Mesothelial cell of epicardium (in vitro differentiated cells): ENCODE data around the gene PCCA. TPM values are rescaled to one million over a fixed set of nuclear protein-coding genes. Genes with fewer than 3 reads are reported as not detected.

Experiments
- DNase-seq, 2 experiments: peaks; one replicate each; pipeline ENCODE4 v3.0.0; 2021; ENCODE audit warnings: low spot score in 2 of 2; ENCODE audit not compliant: unreplicated experiment in 2 of 2
- H3K27ac Mint-ChIP-seq: 2 replicates; pipeline ENCODE4 v1.8.0; 2021; ENCODE audit warnings: mixed read lengths
- H3K27me3 Mint-ChIP-seq: 2 replicates; pipeline ENCODE4 v1.8.0; 2021; ENCODE audit warnings: low read depth, mixed read lengths
- H3K36me3 Mint-ChIP-seq: 2 replicates; pipeline ENCODE4 v1.8.0; 2021; ENCODE audit warnings: mixed read lengths
- H3K4me1 Mint-ChIP-seq: 2 replicates; pipeline ENCODE4 v1.8.0; 2021; ENCODE audit warnings: mixed read lengths
- H3K4me3 Mint-ChIP-seq: 2 replicates; pipeline ENCODE4 v1.8.0; 2021; ENCODE audit warnings: mild to moderate bottlenecking, moderate library complexity, mixed read lengths
- H3K9me3 Mint-ChIP-seq: 2 replicates; pipeline ENCODE4 v1.8.0; 2021; ENCODE audit warnings: mixed read lengths
- total RNA-seq: library from RNA; stranded (reverse); gene quantifications from 3 replicates; pipeline ENCODE4 v1.2.1, GENCODE V29; 2021
- TF ChIP-seq, protein P1 (sequence below): fragments of 200-600 bp; sonication (generic); IDR thresholded peaks from one replicate; pipeline ENCODE4 v1.5.0; 2021; ENCODE audit warnings: antibody characterized with exemption; ENCODE audit not compliant: unreplicated experiment

Gene PCCA
- total RNA-seq, 1 donor from 2014 or later = 41.6 TPM

DNA sequence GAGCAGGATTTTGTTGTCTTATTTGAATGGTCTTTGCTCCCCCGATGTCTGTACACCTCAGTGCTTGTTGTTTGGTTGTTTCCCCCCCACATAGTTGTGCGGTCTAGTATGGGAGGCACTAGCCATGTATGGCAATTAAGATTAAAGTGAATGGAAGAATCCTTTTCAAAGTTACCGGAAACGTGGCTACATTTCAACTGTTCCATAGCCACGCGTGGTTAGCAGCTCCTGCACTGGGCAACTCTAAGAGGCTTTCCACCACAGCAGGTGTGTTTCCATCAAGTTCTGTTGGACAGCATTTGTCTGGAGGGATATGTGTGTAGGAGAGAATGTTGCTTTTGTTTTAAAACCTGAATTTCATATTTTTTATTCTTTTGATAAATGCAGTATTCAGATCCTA lies 252.4 kb downstream of the PCCA start:
- Mint-ChIP-seq H3K27ac (no peak overlapping the region), H3K4me1 (no peaks in the 10 kb centered on the region), H3K27me3 (no peaks in the 10 kb centered on the region), H3K4me3 (no peak overlapping the region), H3K36me3 (peaks cover 45% of the 10 kb centered on the region), H3K9me3 (peaks cover 28% of the 10 kb centered on the region)
- DNase-seq = no peak
- TF ChIP-seq, protein P1, sequence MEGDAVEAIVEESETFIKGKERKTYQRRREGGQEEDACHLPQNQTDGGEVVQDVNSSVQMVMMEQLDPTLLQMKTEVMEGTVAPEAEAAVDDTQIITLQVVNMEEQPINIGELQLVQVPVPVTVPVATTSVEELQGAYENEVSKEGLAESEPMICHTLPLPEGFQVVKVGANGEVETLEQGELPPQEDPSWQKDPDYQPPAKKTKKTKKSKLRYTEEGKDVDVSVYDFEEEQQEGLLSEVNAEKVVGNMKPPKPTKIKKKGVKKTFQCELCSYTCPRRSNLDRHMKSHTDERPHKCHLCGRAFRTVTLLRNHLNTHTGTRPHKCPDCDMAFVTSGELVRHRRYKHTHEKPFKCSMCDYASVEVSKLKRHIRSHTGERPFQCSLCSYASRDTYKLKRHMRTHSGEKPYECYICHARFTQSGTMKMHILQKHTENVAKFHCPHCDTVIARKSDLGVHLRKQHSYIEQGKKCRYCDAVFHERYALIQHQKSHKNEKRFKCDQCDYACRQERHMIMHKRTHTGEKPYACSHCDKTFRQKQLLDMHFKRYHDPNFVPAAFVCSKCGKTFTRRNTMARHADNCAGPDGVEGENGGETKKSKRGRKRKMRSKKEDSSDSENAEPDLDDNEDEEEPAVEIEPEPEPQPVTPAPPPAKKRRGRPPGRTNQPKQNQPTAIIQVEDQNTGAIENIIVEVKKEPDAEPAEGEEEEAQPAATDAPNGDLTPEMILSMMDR = no peak

DNA sequence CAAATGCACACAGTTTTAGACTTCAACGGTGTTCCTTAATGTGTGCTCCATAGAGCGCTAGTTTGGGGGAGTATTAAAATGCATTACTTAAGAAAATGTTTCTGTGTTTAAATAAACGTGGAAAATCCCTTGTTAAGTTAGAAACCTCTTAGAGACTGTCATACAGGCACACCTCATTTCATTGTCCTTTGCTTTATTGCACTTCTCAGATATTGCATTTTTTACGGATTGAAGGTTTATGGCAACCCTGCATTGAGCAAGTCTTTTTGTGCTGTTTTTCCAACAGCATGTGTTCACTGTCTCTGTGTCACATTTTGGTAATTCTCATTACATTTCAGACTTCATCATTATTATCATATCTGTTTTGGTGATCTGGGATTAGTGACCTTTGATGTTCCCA lies 255.7 kb downstream of the PCCA start:
- DNase-seq = no peak
- H3K4me3 Mint-ChIP-seq = no peak overlapping the region
- no peak overlapping the region for H3K27ac Mint-ChIP-seq
- H3K27me3 Mint-ChIP-seq = no peaks in the 10 kb centered on the region
- H3K36me3 Mint-ChIP-seq = peaks cover 42% of the 10 kb centered on the region
- peaks cover 26% of the 10 kb centered on the region for H3K9me3 Mint-ChIP-seq
- no peaks in the 10 kb centered on the region for H3K4me1 Mint-ChIP-seq
- TF ChIP-seq, protein P1 = no peak

DNA sequence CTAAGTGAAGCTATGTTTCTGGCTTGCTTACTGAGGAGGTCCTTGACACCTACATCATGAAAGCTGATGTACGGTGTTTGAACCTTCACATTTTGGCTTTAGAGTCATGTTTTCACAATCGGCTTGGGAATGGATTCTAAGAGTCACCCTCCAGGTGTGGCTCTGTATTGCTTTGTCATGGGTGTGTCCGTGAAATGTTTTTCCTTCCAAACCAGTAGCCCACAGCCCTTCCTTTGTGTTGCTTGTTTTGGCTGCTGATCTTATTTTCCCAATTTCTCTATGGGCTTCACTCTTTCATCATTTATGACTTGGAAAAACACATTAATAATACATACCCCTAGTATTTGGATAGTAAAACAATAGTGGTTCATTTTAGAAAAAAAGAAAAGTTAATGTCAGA lies 259.1 kb downstream of the PCCA start:
- no peak for DNase-seq
- peaks cover 40% of the 10 kb centered on the region for H3K36me3 Mint-ChIP-seq

DNA sequence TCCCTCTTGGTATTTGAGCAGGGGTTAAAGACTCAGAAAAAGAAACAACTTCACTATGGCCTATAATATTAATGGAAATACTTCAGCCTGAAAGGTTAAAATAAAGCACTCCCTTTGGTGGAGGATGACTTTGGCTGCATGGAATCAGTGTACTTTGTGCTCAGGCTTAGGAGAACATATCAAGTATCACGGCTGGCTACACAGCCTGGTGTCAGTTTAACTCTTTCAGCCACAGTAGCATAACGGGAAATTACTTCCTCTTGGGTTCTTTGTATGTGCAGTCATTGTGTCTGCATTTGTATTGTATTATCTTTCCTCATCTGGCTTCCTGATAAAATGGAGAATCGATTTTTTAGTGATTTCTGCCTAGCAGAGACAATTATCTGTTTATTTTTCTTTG lies 260.7 kb downstream of the PCCA start:
- peaks cover 35% of the 10 kb centered on the region for H3K36me3 Mint-ChIP-seq
- no peak for DNase-seq
- peaks cover 26% of the 10 kb centered on the region for H3K9me3 Mint-ChIP-seq
- TF ChIP-seq, protein P1 = no peak
- no peaks in the 10 kb centered on the region for H3K27me3 Mint-ChIP-seq
- no peak overlapping the region for H3K27ac Mint-ChIP-seq
- no peaks in the 10 kb centered on the region for H3K4me1 Mint-ChIP-seq
- H3K4me3 Mint-ChIP-seq = no peak overlapping the region

More for the DNA sequence above, 259.1 kb downstream of the PCCA start:
- no peaks in the 10 kb centered on the region for H3K27me3 Mint-ChIP-seq
- no peak overlapping the region for H3K27ac Mint-ChIP-seq
- peaks cover 33% of the 10 kb centered on the region for H3K9me3 Mint-ChIP-seq
- TF ChIP-seq, protein P1 = no peak
- no peak overlapping the region for H3K4me3 Mint-ChIP-seq
- no peaks in the 10 kb centered on the region for H3K4me1 Mint-ChIP-seq

DNA sequence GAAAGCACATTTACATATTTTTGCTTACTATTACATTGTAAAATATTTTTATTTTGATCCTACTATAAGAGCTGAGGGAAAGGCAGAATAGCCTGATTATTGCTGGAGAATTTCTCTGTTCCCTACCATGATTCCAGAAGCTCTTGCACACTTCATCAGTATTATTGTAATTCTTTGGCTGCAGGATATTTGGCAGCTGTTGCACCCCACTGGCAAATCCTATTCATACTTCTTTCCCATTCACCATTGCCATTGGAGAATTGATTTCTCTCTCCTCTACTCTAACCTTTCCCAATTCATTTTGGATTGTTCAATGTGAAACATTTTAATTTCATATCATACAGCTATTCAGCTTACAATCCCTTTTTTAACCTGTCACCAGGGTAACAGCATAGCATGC lies 261.7 kb downstream of the PCCA start:
- Mint-ChIP-seq H3K9me3 (peaks cover 22% of the 10 kb centered on the region), H3K27ac (no peak overlapping the region), H3K27me3 (no peaks in the 10 kb centered on the region), H3K36me3 (peaks cover 30% of the 10 kb centered on the region), H3K4me3 (no peak overlapping the region), H3K4me1 (no peaks in the 10 kb centered on the region)
- no peak for DNase-seq
- TF ChIP-seq, protein P1 = no peak

DNA sequence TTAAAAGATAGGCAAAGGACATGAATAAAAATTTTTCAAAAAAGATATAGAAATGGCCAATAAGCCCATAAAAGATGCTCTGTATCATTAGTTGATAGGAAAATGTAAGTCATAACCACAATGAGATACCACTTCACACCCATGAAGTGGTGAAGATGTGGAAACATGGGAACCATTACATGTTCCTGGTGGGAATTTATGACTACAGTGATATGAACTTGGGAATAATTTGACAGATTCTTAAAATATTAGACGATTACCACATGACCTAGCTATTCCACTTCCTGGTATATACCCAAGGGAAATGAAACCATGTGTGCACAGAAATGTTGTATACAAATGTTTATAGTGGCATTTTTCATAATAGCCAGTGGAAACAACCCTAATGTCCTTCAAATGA lies 267.5 kb downstream of the PCCA start:
- no peaks in the 10 kb centered on the region for H3K4me1 Mint-ChIP-seq
- DNase-seq = no peak
- TF ChIP-seq, protein P1 = no peak
- H3K27ac Mint-ChIP-seq = no peak overlapping the region
- H3K4me3 Mint-ChIP-seq = no peak overlapping the region
- H3K27me3 Mint-ChIP-seq = no peaks in the 10 kb centered on the region
- H3K9me3 Mint-ChIP-seq = peaks cover 16% of the 10 kb centered on the region
- H3K36me3 Mint-ChIP-seq = peaks cover 32% of the 10 kb centered on the region
